CD4-positive, alpha-beta T cell treated with Interleukin-17A for 1 hour (primary cell): Measurements from ENCODE around the gene PNPLA5.
A peak's percentile ranks its signal among the peaks of the same experiment; 100 is the strongest.
"Not testable (repeated sequence)": the region's sequence is repeated elsewhere in the genome, so short reads cannot be mapped to it uniquely, and the experiment has no call there.

ENCODE experiments used
- DNase-seq: peaks from one replicate; pipeline ENCODE4 v3.0.0-alpha.2; 2020

PNPLA5 gene

DNA sequence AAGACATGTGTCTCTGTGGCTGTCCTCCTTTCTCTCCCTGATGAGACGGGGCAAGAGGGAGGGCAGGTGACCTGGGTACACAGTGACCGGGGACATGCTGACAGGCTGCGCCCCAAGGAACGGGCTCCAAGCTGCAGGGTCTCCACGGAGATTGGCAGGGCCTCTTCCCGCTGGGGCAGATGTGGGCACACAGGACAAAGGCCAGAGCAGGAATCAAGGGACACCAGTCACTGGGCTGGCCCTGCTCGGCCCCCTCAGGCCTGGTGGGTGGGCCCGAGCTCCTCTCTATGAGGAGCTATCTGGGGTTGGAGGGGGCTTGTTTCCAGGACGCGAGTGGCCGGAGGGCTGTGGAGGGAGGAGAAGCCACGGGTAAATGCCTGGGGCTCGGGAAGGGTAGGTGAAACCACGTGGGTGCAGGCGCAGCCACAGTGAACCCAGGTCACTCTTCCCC is 11.2 kb downstream of the PNPLA5 start:
- no peak for DNase-seq

DNA sequence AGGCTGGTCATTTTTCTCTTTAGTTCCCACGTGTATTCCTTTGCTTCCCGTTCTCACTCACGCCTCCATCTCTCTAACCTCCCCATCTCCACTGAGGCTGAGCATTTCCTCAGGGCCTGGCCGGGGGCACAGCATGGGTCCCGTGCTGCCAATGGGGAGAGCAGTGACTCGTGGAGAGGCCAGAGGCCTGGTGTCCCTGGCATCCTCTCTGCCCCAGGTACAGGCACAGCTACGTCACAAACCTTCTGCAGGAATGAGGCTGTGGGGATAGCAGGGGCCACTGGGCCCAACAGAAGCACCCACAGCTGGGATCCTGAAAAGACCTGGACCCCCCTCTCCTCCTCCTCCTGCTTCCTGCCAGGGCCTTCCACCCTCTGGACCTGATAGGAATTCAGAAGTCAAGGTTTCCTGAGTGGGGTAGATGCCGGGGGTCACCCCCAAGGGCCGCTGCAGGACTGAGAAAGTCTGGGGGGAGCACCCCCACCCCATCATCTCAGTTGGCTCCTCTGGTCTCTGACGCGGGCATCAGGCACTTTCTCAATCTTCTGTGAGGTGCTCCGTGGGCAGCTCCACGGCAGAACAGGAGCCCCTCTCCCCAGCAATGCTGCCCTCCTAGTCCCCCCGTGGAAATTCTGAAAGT is 11.8 kb downstream of the PNPLA5 start:
- DNase-seq, result no peak

DNA sequence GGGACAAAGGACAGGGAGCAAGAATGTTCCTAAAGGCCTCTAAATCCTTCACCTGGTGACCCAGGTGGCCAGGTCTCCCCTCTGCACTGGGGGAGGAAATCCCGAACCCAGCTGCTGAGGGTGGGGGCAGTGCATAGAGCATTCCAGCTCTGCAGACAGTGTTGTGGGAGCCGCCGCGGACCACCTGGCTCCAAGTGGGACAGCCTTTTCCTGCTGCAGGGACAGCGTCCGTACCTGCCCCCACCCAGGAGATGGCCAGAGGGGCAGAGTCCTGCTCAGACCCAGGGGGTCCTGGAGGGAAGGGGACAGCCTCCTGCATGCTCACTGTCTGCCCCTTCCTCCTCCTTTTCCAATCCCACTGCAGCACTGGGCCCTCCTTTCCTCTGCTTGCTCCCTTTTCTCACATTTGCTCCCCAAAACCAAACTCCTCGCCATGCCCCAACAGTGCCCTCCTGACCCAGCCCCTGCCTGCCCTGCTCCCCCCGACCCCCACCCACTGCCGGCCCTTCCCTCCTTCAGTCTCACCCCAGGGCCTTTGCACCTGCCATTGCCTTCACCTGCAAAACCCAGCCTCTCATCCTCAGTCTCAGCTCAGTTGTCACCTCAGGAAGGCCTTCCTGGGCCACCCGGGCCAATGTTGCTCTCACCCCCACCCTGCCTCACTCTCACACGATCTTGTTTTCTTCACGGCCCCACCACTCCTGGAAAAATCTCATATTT is 12.8 kb downstream of the PNPLA5 start:
- DNase-seq, result no peak

DNA sequence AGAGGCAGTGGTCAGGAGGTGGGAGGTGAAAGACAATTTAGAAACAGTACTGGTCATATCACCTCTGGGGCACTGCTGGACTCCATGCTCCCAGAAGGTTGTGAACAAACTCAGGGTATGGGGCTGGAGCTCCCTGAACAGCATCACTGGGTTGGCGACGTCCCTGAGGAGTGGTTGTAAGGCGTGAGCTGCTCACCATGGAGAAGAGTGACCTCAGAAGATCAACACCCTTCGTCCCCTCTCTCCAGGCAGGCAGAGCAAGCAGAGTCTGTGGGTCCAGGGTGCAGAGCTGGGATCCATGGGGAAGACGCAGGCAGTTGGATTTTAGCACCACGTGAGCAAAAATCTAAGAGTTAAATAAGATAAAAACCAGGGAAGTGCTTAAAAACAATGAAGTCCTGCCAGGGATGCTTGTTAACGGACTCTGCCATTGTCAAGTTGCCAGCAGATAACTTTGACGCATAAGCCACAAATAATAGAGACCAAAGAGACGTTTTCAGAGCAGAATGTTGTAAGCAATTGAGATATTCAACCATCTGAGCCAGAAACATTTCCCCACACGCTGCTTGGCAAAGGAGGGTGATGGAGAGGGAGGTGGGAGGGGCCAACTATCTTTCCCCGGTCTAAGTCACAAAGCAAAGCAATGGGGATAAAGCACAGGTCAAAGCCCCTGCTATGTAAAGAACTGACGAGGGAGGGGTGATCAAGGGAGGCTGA is 13.6 kb downstream of the PNPLA5 start:
- no peak for DNase-seq

DNA sequence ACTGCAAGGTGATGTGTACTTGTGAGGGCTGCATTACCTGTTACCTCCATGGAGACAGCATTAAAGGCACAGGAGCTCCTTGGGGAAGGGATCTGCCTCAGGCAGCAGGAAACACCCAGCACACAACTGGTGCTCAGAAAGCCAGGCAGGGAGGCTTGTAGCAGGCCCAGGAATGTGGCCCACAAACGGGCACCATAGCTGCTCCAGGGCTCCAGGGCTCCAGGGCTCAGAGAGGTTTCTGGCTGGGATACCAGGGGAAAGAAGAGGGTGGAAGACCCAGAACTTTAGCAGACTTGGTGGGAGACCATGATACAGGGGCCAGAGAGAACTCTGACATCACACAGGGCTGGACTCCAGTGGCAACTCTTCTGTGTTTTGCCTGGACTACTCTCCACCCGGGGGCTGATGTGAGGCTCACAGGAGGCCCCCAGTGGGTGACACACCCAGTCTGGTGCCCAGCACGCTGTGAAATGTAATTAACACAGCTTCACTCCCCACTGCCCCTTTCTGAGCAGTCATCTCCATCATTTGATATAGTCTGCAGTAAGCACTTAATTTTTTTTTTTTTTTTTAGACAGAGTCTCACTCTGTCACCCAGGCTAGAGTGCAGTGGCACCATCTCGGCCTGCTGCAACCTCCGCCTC is 14.8 kb downstream of the PNPLA5 start:
- no peak for DNase-seq

DNA sequence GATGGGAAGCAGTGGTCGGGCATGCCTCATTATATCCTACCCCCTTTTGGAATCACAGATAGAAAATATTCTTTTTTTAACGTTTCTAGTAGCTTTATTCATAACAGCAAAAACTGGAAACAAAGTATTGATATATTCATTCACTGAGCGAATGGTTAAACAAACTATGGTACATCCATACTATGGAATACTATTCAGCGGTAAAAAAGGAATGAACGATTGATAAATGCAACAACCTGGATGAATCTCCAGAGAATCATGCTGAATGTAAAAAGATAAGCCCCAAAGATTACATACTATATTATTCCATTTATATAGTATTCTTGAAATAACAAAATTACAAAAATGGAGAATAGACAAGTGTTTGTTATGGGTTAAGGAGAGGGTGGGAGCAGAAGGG is 22.0 kb downstream of the PNPLA5 start:
- no peak for DNase-seq

DNA sequence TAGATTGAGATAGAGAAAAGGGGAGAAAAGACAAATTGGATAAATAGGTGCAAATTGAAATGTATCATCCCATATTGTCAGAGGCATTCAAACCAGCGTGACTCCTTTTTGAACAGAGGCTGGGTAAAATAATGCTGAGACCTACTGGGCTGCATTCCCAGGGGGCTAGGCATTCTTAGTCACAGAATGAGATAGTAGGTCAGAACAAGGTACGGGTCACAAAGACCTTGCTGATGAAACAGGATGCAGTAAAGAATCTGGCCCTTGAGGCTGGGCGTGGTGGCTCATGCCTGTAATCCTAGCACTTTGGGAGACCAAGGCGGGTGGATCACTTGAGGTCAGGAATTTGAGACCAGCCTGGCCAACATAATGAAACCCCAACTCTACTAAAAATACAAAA is 22.8 kb downstream of the PNPLA5 start:
- DNase-seq, result not testable (repeated sequence)

DNA sequence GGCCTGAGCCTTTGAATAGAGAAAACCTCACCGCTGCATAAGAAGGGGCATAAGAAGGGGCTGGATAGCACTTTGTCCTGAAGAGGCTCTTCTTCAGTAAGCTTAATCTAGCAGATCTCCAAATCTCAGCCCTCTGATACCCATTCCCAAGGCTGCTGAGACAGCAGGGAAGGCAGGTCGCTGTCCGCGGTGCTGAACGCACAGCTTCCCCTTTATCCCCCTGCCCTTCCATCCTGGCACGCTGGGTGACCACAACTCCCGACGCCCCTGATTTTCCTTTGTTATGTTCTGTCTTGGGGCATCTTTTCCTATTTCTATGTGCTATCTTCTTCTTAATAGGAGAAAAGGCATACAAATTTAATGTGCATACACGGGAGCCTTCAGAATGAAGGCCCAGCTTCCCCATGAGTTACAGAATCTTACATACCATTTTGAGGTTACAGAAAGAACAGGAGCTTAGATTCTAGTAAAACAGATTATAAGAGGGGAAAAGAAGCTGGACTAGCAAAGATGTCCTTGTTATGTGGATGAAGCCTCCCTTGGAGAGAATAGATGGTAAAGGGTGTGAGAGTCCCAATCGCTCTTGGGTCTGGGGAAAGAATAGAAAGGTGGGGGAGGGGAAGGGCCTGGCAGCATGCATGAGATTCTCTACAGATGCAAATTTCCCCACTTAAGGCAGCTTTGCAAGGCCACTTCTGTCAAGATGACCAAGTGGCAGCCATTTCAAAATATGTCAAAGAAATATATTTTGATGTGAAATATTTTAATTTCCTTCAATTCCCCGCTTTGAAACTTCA is 23.8 kb downstream of the PNPLA5 start:
- DNase-seq, result peak; percentile 4

DNA sequence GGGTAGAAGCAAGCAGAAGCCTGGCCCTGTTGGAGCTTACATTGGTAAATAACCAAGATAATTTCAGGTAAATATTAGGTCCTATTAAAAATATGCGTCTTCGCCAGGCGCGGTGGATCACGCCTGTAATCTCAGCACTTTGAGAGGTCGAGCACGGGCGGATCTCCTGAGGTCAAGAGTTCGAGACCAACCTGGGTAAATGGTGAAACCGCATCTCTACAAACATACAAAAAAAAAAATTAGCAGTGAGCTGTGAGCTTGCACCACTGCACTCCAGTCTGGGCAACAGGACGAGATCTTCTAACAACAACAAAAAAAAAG is 29.0 kb downstream of the PNPLA5 start:
- DNase-seq, result no peak

DNA sequence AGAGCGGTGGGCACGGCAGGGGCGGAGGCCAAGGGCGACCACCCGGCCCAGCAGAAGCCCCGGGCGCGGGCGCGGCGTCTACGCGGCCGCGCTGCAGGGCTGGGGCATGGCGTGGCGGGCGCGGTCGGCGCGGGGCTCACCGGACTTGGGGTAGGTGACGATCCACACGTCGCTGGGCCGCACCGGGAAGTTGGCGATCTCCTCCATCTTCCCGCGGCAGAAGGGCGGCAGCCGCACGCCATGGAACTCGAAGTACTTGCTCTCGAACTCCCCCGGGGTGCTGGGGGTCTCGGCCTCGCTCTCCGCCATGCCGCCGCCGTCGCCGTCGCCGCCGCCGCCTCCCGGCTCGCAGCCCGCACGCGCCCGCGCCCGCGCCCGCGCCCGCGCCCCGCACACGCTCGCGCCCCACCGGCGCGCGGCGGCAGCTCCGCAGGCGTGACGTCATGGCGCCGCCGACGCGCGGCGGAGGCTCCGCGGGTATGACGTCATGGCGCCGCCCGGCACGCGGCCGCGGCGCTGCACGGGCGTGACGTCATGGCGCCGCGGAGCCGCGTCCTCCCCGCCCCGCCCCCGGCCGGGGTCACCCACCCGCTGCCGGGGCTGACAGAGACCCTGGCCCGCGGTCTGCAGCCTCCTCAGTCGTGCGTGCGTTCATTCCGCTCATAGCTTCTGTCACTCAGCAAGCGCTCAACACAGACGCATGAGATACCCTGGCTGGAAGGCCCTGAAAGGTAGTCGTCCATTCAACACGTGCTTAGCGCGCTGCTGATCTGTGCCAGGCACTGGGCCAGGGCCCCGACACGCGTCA is 29.5 kb downstream of the PNPLA5 start, which contains the start of gene SULT4A1:
TSS of gene SULT4A1 (minus strand) at position 440 of the 808 bp plus-strand sequence. CDS start at position 309, 131 bp downstream.
- no peak for DNase-seq

DNA sequence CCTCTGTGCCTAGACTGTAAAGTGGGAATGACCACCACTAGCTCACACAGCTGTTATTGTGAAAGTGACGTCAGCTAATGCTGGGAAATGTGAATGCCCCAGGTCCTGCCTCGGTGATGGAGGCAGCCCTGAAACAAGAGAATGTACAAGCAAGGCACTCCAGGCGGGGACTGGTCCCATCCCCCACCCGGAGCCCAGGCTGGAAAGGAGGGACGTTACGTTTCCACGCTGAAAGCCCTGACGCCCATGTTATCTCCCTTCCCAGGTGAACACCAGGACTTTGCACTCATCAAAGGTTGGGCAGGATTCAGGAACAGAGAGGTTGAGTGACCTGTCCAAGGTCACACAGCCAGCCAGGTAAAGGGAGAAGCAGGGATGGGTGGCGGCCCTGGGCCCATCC is 30.3 kb downstream of the PNPLA5 start:
- no peak for DNase-seq

DNA sequence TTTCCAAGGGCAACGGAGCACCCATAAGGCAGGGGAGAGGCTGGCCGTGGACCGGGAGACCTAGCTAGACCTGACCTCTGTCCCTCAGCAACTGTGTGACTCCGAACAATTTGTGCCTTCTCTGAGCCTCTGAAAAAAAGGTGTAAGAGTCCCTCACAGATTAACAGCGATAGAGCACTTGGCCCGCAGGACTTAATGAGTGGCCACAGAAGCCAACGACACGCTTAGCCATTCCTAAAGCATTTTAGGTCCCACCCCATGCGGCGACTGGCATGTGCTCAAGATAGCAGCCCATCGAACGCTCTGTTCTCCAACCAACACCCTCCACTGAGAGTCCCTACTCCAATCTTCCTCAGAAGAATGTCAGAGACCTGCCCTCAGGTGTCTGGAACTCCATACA is 31.0 kb downstream of the PNPLA5 start:
- DNase-seq, result no peak

DNA sequence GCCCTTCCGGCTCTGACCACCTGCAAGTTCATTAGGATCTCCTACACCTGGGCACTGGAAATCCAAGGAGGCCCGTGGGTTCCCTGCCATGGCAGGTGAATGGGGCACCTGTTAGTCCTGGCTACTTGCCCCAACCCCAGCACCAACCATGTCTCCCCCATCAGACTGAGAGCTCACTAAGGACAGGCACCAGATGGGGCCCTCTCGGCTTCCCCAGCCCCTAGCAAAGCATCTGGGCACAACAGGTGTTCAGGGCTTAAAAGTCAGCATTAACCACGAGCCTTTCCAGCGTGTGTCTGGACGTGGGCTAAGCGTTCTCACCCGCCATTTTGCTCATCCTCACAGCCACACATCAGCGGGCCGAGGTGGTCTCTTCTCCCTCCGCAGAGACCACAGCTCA is 31.7 kb downstream of the PNPLA5 start:
- DNase-seq, result no peak

DNA sequence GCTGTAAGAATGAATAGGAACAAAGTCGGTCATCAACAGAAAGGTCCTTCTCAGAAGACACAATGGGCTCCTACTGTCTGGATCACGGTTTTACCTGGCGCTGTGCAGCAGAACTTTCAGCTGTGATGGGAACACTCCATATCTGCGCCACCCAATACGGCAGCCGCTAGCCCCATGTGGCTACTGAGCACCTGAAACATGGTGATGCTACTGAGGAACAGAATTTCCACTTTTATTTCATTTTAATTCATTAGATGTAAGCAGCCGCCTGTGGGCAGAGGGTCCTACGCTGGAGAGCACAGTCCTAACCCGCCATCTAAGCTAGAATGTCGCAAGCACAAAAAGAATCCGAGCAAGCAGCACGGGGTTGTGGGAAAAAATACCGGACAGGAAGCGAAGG is 32.2 kb downstream of the PNPLA5 start:
- DNase-seq, result no peak

DNA sequence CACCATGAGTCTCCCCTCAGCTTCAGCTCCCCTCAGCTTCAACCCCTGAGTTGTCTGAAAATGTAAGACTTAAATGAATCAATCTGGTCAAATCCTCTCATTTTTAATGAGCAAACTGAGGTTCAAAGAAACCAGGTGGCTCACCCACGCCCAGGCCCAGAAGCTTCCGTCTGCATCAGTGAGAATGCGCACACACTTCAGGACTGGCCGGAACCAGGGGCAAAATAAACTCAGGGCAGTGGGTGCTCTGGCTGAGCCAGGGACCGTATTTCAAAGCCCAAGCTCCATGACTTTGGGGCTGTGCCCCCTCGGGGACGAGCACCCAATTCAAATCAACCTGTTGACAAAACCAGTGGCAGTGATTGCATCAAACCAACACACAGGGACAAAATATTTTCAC is 32.6 kb downstream of the PNPLA5 start:
- DNase-seq, result no peak

DNA sequence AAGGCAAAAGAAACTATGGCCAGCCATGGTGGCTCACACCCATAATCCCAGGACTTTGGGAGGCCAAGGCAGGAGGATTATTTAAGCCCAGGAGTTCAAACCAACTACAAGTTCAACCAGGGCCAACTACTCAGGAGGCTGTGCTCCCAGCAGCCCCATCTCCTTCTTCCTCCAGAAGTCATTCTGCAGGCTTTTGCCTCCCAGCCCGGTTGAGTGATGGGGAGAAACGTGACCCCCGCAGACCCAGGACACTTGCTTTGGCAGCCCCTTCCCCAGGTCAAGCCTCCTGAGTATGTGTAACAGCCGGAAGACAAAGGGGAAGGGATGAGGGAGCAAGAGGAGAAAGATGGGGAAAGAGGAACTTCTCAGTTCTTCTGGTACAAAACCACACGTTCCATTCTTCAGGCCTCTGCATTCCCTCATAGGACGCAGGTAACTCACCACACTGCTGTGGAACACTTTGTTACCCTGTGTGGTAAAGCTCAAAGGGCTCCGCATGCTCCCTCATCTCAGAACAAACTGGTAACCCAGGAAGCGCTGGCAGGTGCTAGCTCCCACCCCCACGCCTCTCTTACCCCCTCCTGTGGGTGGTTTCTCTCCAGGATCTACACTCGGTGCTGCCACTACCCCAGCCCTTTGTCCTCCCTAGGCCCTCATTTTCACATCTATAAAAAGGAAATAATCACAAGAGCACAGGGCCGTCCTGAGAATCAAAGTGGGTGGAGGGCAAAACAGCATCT is 33.5 kb downstream of the PNPLA5 start:
- DNase-seq, result no peak

DNA sequence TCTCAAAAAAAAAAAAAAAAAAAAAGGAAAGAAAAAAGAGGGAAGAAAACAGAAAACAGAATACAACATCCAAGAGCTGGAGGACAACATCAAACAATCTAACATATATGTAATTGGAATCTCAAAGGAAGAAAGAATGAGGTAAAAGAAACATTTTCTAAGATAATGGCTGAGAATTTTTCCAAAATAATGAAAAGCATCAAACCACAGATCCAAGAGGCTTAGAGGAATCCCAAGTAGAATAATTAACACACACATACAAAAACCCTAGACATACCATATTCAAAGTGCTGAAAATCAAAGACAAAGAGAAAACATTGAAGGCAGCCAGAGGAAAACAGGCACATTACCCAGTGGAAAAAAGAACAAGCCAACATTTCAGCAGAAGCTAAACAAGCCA is 34.4 kb downstream of the PNPLA5 start:
- no peak for DNase-seq

DNA sequence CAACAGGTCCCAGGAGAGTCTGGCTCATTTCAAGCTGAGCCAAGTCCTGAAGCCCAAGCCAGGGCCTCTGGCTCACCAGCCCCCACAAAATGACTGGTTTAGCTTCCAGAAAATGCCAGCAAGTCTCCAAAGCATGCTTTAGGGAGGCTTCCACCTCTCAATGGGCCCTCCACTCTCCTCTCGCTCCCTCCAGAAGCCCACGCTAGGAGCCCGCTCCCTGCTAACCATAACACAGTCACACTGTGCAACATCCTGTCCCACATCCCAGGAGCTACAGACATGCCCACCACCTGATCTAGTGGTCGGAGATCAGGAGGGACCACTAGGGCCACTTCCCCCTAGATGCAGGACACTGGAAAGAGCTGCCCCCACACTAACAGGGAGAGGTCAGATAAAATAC is 36.4 kb downstream of the PNPLA5 start:
- no peak for DNase-seq

DNA sequence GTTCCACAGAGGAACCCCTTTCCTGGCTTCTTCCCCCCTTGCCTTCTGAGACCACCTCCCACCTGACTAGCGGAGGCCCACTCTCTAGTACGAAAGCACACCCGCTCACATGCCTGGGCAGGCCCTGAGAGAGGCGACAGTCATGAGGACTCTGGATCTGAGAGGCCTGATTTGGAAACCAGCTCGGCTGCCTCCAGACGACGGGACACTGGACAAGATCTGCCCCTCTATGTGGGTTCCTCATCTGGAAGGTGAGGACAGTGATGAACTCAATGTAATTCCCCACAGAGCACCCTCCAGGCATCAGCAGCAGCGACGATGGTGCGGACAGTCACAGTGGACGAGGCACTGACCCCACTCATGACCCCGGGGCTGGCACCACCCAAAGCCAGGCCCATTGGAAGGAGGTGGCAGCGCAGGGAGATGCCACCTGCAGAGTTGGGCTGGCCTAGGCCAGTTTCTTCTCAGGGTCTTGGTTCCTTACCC is 37.0 kb downstream of the PNPLA5 start:
- DNase-seq, result no peak

DNA sequence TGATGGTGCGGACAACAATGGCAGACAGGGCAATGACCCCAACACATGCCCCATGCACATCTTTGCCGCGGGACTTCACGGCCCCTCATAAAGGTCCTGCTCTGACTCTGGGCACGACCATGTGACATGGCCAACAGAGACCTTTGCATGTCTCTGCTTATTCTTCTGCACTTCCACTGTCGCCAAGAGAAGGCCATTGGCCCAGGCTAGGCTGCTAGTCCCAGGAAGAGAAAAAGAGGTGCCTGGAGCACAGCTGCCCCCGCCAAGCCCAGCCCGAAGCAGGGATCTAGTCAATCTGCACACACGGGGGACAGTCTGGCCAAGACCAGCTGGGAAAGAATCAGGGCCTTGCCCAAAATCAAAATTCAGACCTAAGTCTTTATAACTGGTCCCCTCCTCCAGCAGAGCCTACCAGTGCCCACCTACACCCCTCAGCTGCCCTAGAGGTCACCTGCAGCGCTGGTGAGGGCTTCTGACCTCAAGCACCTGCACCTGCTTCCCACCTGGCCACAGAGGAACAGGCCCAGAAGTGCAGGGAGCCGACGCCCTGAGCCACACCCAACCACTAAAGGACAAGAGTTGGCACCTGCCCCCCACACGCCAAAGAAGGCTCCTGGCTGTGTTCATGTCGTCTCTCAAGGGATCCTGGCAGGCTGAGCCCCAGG is 37.6 kb downstream of the PNPLA5 start:
- DNase-seq, result no peak
